Osteoblast (primary cell): ENCODE results near the gene SLC7A8. TPM values are rescaled to one million over a fixed set of nuclear protein-coding genes. Genes with fewer than 3 reads are reported as not detected.
"Not testable (repeated sequence)": the region's sequence is repeated elsewhere in the genome, so short reads cannot be mapped to it uniquely, and the experiment has no call there.

Experiments used
- DNase-seq: peaks from one replicate; pipeline ENCODE4 v3.0.0; 2011; ENCODE audit warnings: low spot score, mixed read lengths; ENCODE audit not compliant: insufficient read length; ENCODE audit errors: missing footprints
- H2AFZ ChIP-seq: 2 replicates; pipeline ENCODE4 v1.6.0; 2011; ENCODE audit warnings: mild to moderate bottlenecking, low read length
- H3K27ac ChIP-seq: 2 replicates; pipeline ENCODE4 v1.5.1; 2011; ENCODE audit warnings: mild to moderate bottlenecking, low read depth, low read length, moderate library complexity
- H3K27me3 ChIP-seq: 2 replicates; pipeline ENCODE4 v1.6.0; 2012; ENCODE audit warnings: mild to moderate bottlenecking, control low read depth, inconsistent platforms, low read length, moderate library complexity; ENCODE audit not compliant: insufficient read depth
- H3K36me3 ChIP-seq: 2 replicates; pipeline ENCODE4 v1.5.1; 2011; ENCODE audit warnings: mild to moderate bottlenecking, low read length, control low read depth, moderate library complexity; ENCODE audit not compliant: insufficient read depth
- H3K4me1 ChIP-seq: 2 replicates; pipeline ENCODE4 v1.5.1; 2011; ENCODE audit warnings: mild to moderate bottlenecking, low read length, control low read depth, moderate library complexity; ENCODE audit not compliant: insufficient read depth
- H3K4me2 ChIP-seq: 2 replicates; pipeline ENCODE4 v1.6.0; 2011; ENCODE audit warnings: mild to moderate bottlenecking, low read length; ENCODE audit not compliant: insufficient read depth
- H3K4me3 ChIP-seq: fragments of 200-600 bp; sonication (generic); 3 replicates; pipeline ENCODE4 v1.5.1; 2012; ENCODE audit warnings: mild to moderate bottlenecking, low read length, inconsistent platforms; ENCODE audit not compliant: insufficient read depth
- H3K79me2 ChIP-seq: 2 replicates; pipeline ENCODE4 v1.6.0; 2012; ENCODE audit warnings: mild to moderate bottlenecking, low read length, control low read depth, inconsistent platforms; ENCODE audit not compliant: insufficient read depth
- H3K9me3 ChIP-seq: 2 replicates; pipeline ENCODE4 v1.5.1; 2011; ENCODE audit warnings: low read depth, low read length, control low read depth
- H4K20me1 ChIP-seq: 2 replicates; pipeline ENCODE4 v1.6.0; 2012; ENCODE audit warnings: mild to moderate bottlenecking, low read length, control low read depth; ENCODE audit not compliant: insufficient read depth
- total RNA-seq: library from RNA; depleted of rRNA; stranded (reverse); fragments of >200 nt; gene quantifications from 2 replicates; pipeline ENCODE4 v1.2.3, GENCODE V29; 2012
- TF ChIP-seq, protein P1 (sequence below): IDR thresholded peaks from 2 replicates; pipeline ENCODE4 v1.5.1; 2011; ENCODE audit warnings: mild to moderate bottlenecking, low read depth, low read length, moderate library complexity; ENCODE audit errors: extremely low read depth

SLC7A8 gene
- total RNA-seq: 4.3 and 10.9 TPM in 2 replicates

GRCh38 chr14:23183479-23183878 lies at the start of gene SLC7A8:
Gene SLC7A8 (minus strand): TSS chr14:23183660. CDS start chr14:23182914, 746 bp downstream.
- H3K36me3 ChIP-seq: no peaks in the 10 kb centered on the region
- no peaks in the 10 kb centered on the region for H3K79me2 ChIP-seq
- no peak within 1 kb of the TSS for H3K27ac ChIP-seq
- DNase-seq: peak; percentile 65
- peak within 1 kb of the TSS; percentile 89 for H2AFZ ChIP-seq
- TF ChIP-seq, protein P1, sequence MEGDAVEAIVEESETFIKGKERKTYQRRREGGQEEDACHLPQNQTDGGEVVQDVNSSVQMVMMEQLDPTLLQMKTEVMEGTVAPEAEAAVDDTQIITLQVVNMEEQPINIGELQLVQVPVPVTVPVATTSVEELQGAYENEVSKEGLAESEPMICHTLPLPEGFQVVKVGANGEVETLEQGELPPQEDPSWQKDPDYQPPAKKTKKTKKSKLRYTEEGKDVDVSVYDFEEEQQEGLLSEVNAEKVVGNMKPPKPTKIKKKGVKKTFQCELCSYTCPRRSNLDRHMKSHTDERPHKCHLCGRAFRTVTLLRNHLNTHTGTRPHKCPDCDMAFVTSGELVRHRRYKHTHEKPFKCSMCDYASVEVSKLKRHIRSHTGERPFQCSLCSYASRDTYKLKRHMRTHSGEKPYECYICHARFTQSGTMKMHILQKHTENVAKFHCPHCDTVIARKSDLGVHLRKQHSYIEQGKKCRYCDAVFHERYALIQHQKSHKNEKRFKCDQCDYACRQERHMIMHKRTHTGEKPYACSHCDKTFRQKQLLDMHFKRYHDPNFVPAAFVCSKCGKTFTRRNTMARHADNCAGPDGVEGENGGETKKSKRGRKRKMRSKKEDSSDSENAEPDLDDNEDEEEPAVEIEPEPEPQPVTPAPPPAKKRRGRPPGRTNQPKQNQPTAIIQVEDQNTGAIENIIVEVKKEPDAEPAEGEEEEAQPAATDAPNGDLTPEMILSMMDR: no peak
- peak within 1 kb of the TSS; percentile 91 for H3K4me2 ChIP-seq
- no peaks in the 10 kb centered on the region for H4K20me1 ChIP-seq
- H3K4me1 ChIP-seq: peaks cover 15% of the 10 kb centered on the region
- no peaks in the 10 kb centered on the region for H3K9me3 ChIP-seq
- H3K4me3 ChIP-seq: peak within 1 kb of the TSS; percentile 76
- peaks cover 12% of the 10 kb centered on the region for H3K27me3 ChIP-seq

GRCh38 chr14:23232241-23232808 lies 48.9 kb upstream of the SLC7A8 start:
- not testable (repeated sequence) for H3K27ac ChIP-seq, H3K79me2 ChIP-seq, H3K9me3 ChIP-seq, H2AFZ ChIP-seq, H3K36me3 ChIP-seq, DNase-seq, H3K4me2 ChIP-seq, H3K27me3 ChIP-seq, H3K4me3 ChIP-seq, H4K20me1 ChIP-seq, H3K4me1 ChIP-seq

DNA sequence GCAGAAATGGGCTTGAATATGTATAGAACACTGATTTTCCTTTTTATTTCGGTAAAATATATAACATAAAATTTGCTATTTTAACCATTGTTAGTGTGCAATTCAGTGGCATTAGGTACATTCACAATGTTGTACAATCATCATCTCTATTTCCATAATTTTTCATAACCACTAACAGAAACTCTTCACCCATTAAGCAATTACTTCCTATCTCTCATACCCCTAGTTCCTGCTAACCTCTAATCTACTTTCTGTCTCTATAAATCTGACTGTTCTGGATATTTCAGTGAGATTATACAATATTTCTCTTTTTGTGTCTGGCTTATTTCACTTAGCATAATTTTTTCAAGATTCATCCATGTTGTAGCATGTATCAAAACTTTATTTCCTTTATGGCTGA lies 45.4 kb upstream of the SLC7A8 start:
- DNase-seq: no peak
- Histone ChIP-seq H3K27ac (no peak overlapping the region), H3K4me3 (no peak overlapping the region), H3K27me3 (no peaks in the 10 kb centered on the region), H2AFZ (no peak overlapping the region), H3K4me1 (no peaks in the 10 kb centered on the region), H3K4me2 (no peak overlapping the region), H3K36me3 (no peaks in the 10 kb centered on the region), H4K20me1 (no peaks in the 10 kb centered on the region), H3K79me2 (no peaks in the 10 kb centered on the region), H3K9me3 (no peaks in the 10 kb centered on the region)
- TF ChIP-seq, protein P1: no peak

DNA sequence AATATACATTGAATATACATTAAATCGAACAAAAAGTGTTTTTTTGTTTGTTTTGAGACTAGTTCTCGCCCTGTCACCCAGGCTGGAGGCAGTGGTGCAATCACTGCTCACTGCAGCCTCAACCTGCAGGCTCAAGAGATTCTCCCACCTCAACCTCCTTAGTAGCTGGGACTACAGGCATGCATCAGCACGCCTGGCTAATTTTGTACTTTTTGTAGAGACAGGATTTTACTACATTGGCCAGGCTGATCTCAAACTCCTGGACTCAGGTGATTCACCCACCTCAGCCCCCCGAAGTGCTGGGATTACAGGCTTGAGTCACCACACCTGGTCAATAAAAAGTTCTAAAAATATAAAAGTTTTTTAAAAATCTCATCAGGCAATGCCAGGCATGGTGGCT lies 44.1 kb upstream of the SLC7A8 start:
- DNase-seq: no peak
- no peaks in the 10 kb centered on the region for H4K20me1 ChIP-seq
- H3K27ac ChIP-seq: no peak overlapping the region
- no peak overlapping the region for H3K4me2 ChIP-seq
- no peaks in the 10 kb centered on the region for H3K36me3 ChIP-seq
- H3K9me3 ChIP-seq: no peaks in the 10 kb centered on the region
- TF ChIP-seq, protein P1: no peak
- no peaks in the 10 kb centered on the region for H3K79me2 ChIP-seq
- no peaks in the 10 kb centered on the region for H3K4me1 ChIP-seq
- H3K27me3 ChIP-seq: peaks cover under 1% of the 10 kb centered on the region
- H2AFZ ChIP-seq: no peak overlapping the region
- H3K4me3 ChIP-seq: no peak overlapping the region

- not testable (repeated sequence) for H3K4me1 ChIP-seq, H3K4me2 ChIP-seq, H3K36me3 ChIP-seq, H3K27me3 ChIP-seq, H4K20me1 ChIP-seq, H3K4me3 ChIP-seq, H2AFZ ChIP-seq, H3K9me3 ChIP-seq, DNase-seq, H3K27ac ChIP-seq, H3K79me2 ChIP-seq
Measured at GRCh38 chr14:23224958-23225357, 41.5 kb upstream of the SLC7A8 start.
